Ovary (tissue), 9 donors: ENCODE data around the gene PAFAH2. TPM values are rescaled to one million over a fixed set of nuclear protein-coding genes. Genes with fewer than 3 reads are reported as not detected.

ENCODE experiments used
- DNase-seq, 5 donors: peaks; one replicate each; pipeline ENCODE4 v3.0.0-alpha.2; 2019 to 2020
- H3K27ac ChIP-seq, 2 donors: fragments of 200-600 bp; one replicate each; pipeline versions ENCODE4 v1.5.1 to v1.8.0; 2019 to 2022
- H3K27me3 ChIP-seq: fragments of 200-600 bp; one replicate; pipeline ENCODE4 v1.8.0; 2022
- H3K36me3 ChIP-seq: fragments of 200-600 bp; sonication (generic); one replicate; pipeline ENCODE4 v1.5.1; 2019
- H3K4me1 ChIP-seq: one replicate; pipeline ENCODE4 v1.8.1; 2013; ENCODE audit warnings: mild to moderate bottlenecking, moderate library complexity; ENCODE audit not compliant: insufficient read depth
- H3K4me3 ChIP-seq: fragments of 200-600 bp; sonication (generic); one replicate; pipeline ENCODE4 v1.5.1; 2017
- H3K9me3 ChIP-seq, 2 donors: fragments of 200-600 bp in 1 of 2; sonication (generic) in 1 of 2; one replicate each; pipeline versions ENCODE4 v1.5.1 to v1.8.1; 2013 to 2019; ENCODE audit warnings: mild to moderate bottlenecking in 1 of 2, moderate library complexity in 1 of 2
- EP300 ChIP-seq: sonication (generic); formaldehyde crosslinking; IDR thresholded peaks from one replicate; pipeline ENCODE4 v1.6.1; 2017; ENCODE audit warnings: antibody characterized with exemption
- POLR2A ChIP-seq: fragments of 450-650 bp; IDR thresholded peaks from one replicate; pipeline ENCODE4 v1.6.1; 2017; ENCODE audit warnings: antibody characterized with exemption, mild to moderate bottlenecking, moderate library complexity
- WGBS, 3 donors: extraction: QIAGEN DNeasy Blood & Tissue Kit in 1 of 3; methylation state at CpG; one replicate each; pipeline versions ENCODE4 v1.1.5 to v1.1.7; 2013 to 2017; 5-methylcytosine and 5-hydroxymethylcytosine counted together
- intact Hi-C, 4 donors: fragments of 100-400 bp; cut with DNase I; formaldehyde crosslinking; loops; one replicate each; pipeline versions ENCODE4 v1.11.0 to v1.15.1; 2022 to 2023
- polyA plus RNA-seq, 2 donors: library from polyadenylated mRNA; stranded (reverse); fragments of 200-250 nt in 1 of 2; fragments of 350-450 nt in 1 of 2; fragmentation: Illumina TruSeq in 1 of 2; extraction: RNeasy Lipid Tissue Mini Kit (QIAGEN cat#74804) in 1 of 2; gene quantifications; one replicate each; pipeline ENCODE4 v1.2.3, GENCODE V29; 2013 to 2014
- total RNA-seq, 7 donors: library from RNA; depleted of rRNA in 2 of 7; stranded (reverse); fragments of >200 nt in 2 of 7; fragmentation: NEBNext Ultra II Directional in 3 of 7; extraction: Animal tissue kit (Norgen Biotek cat#: 25700) in 3 of 7; gene quantifications; one replicate each; pipeline versions ENCODE4 v1.1.0 to v1.2.4, GENCODE V29; 2016 to 2023
- TF ChIP-seq, protein P1 (sequence below), 3 donors: fragments of 450-650 bp in 2 of 3; fragments of 200-600 bp in 1 of 3; IDR thresholded peaks; one replicate each; pipeline versions ENCODE4 v1.5.1 to v1.8.0; 2016 to 2022; ENCODE audit warnings: antibody characterized with exemption in 3 of 3, mild to moderate bottlenecking in 1 of 3
- donor health status: DM: no; HTN: no; CAD: no; lungs with moderate emphysema.
- donor health status: DM: no; HTN: no; CAD: no.
- donor health status: Bipolar disorder and iron deficiency.
- donor health status: DM: yes; HTN: yes; CAD: no.
- donor health status: DM: no; HTN: no; CAD: no.
- donor health status: DM: yes; HTN: yes; CAD: no.

PAFAH2 gene
- total and polyA plus RNA-seq, 9 donors = 3.4 to 12.1 (median 6.1) TPM

- Histone ChIP-seq H3K4me1 (peaks cover 4% of the 10 kb centered on the region), H3K27ac (no peak overlapping the region), H3K27me3 (no peaks in the 10 kb centered on the region), H3K9me3 (no peaks in the 10 kb centered on the region), H3K36me3 (no peaks in the 10 kb centered on the region), H3K4me3 (no peak overlapping the region)
- intact Hi-C loops = no loop called here
- DNase-seq = no peak
- TF ChIP-seq, protein P1, sequence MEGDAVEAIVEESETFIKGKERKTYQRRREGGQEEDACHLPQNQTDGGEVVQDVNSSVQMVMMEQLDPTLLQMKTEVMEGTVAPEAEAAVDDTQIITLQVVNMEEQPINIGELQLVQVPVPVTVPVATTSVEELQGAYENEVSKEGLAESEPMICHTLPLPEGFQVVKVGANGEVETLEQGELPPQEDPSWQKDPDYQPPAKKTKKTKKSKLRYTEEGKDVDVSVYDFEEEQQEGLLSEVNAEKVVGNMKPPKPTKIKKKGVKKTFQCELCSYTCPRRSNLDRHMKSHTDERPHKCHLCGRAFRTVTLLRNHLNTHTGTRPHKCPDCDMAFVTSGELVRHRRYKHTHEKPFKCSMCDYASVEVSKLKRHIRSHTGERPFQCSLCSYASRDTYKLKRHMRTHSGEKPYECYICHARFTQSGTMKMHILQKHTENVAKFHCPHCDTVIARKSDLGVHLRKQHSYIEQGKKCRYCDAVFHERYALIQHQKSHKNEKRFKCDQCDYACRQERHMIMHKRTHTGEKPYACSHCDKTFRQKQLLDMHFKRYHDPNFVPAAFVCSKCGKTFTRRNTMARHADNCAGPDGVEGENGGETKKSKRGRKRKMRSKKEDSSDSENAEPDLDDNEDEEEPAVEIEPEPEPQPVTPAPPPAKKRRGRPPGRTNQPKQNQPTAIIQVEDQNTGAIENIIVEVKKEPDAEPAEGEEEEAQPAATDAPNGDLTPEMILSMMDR (IDR thresholded peaks at IDR 0.05) = no peak
- TF ChIP-seq POLR2A (no peak), EP300 (no peak)
- 88 to 94% (median 92%) methylated on average over 2 of the region's 2 CpGs for WGBS, 3 donors
Measured at GRCh38 chr1:26014179-26014578, 16.3 kb upstream of the PAFAH2 start.

DNA sequence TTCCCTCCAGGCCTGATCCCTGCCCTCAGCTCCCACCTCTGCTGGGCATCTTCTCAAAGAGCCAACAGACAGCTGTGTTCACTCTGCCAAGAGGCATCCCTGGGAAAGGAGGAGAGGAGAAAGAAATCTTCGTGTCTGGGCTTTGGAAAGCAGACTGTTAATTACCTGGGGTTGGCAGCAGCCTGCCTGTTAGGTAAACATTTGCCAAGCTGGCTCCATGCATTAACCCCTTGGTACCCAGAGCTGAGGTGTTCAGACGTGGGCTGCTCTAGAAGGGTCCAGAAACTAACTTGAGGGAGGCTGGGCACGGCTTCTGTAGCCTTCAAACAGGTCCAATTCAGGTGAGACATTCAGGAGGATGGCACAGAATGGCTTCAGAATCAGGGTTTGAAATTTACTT is 15.0 kb upstream of the PAFAH2 start:
- TF ChIP-seq, protein P1 (IDR thresholded peaks at IDR 0.05) = no peak
- TF ChIP-seq EP300 (no peak), POLR2A (no peak)
- Histone ChIP-seq H3K27ac (no peak overlapping the region), H3K4me1 (peaks cover 2% of the 10 kb centered on the region), H3K36me3 (no peaks in the 10 kb centered on the region), H3K4me3 (no peak overlapping the region), H3K9me3 (no peaks in the 10 kb centered on the region), H3K27me3 (no peaks in the 10 kb centered on the region)
- WGBS, 3 donors = 51 to 61% (median 51%) methylated on average over 3 of the region's 3 CpGs
- intact Hi-C loops = no loop called here
- DNase-seq = no peak

DNA sequence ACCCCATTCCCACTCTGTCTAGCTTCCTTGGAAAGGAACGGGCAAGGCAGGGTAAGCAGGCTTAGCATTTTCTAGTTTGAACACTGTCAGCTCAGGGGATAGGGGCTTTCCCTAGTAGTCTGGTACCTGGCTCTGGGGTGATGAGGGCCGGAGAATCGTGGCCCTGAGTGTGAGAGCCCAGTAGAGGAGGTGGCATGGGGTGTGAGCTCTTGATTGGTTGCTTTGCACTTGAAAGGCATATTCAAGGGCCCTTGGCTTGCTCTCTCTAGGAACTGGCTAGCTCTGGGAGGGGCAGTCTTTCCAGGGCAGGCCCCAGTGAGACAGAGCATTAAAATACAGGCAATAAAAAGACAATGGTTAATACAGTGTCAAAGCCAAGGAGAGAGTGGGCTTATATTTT is 13.0 kb upstream of the PAFAH2 start:
- WGBS, 3 donors = 73 to 92% (median 77%) methylated on average over 3 of the region's 3 CpGs
- H3K4me3 ChIP-seq = no peak overlapping the region
- H3K9me3 ChIP-seq = no peaks in the 10 kb centered on the region
- no peaks in the 10 kb centered on the region for H3K27me3 ChIP-seq
- TF ChIP-seq EP300 (no peak), POLR2A (no peak)
- TF ChIP-seq, protein P1 (IDR thresholded peaks at IDR 0.05) = no peak
- H3K4me1 ChIP-seq = no peaks in the 10 kb centered on the region
- H3K27ac ChIP-seq = no peak overlapping the region
- no peaks in the 10 kb centered on the region for H3K36me3 ChIP-seq
- DNase-seq = no peak
- intact Hi-C loops = no loop called here

- no peak overlapping the region for H3K27ac ChIP-seq
- intact Hi-C loops = loop anchor here in 1 of 4 donors (10.0 kb wide), 1 partner anchor 185 kb away; no protein-coding TSS in a partner anchor
- no peak overlapping the region for H3K4me3 ChIP-seq
- TF ChIP-seq, protein P1 (IDR thresholded peaks at IDR 0.05) = no peak
- TF ChIP-seq POLR2A (no peak), EP300 (no peak)
- no peak for DNase-seq
- WGBS, 3 donors = 43 to 44% (median 44%) methylated on average over 6 of the region's 6 CpGs
- H3K9me3 ChIP-seq = no peaks in the 10 kb centered on the region
- no peaks in the 10 kb centered on the region for H3K36me3 ChIP-seq
- no peaks in the 10 kb centered on the region for H3K27me3 ChIP-seq
- no peaks in the 10 kb centered on the region for H3K4me1 ChIP-seq
Measured at GRCh38 chr1:26009796-26010447, 12.1 kb upstream of the PAFAH2 start.
